Hepatic stellate cell (primary cell): ENCODE measurements around the gene SYT5.
"Not testable (repeated sequence)": the region's sequence is repeated elsewhere in the genome, so short reads cannot be mapped to it uniquely, and the experiment has no call there.

Experiments
- DNase-seq: peaks from one replicate; pipeline ENCODE4 v3.0.0; 2011; ENCODE audit warnings: low spot score

The SYT5 gene

GRCh38 chr19:55206664-55207500 is 26.8 kb upstream of the SYT5 start:
- peak; percentile 99 for DNase-seq

- DNase-seq: not testable (repeated sequence)
Measured at GRCh38 chr19:55202199-55202598, 22.1 kb upstream of the SYT5 start.

- DNase-seq: no peak
Measured at GRCh38 chr19:55199620-55200204, 19.6 kb upstream of the SYT5 start.

GRCh38 chr19:55198651-55199050 is 18.6 kb upstream of the SYT5 start:
- no peak for DNase-seq

- DNase-seq: no peak
Measured at GRCh38 chr19:55197528-55197927, 17.4 kb upstream of the SYT5 start.

GRCh38 chr19:55196803-55197202 is 16.7 kb upstream of the SYT5 start:
- DNase-seq: no peak

GRCh38 chr19:55193481-55193880 is 13.4 kb upstream of the SYT5 start:
- DNase-seq: no peak

- DNase-seq: peak; percentile 81
Measured at GRCh38 chr19:55189403-55189835, 9.3 kb upstream of the SYT5 start.

- no peak for DNase-seq
Measured at GRCh38 chr19:55188625-55189024, 8.5 kb upstream of the SYT5 start.

- no peak for DNase-seq
Measured at GRCh38 chr19:55186080-55186479, 6.0 kb upstream of the SYT5 start.

GRCh38 chr19:55181740-55182139 is 1.7 kb upstream of the SYT5 start:
- DNase-seq: no peak

GRCh38 chr19:55178781-55179599 is 1.1 kb downstream of the SYT5 start:
- peak; percentile 94 for DNase-seq

GRCh38 chr19:55176076-55176475 is 4.0 kb downstream of the SYT5 start:
- DNase-seq: no peak

- DNase-seq: no peak
Measured at GRCh38 chr19:55175117-55175867, 4.8 kb downstream of the SYT5 start.

- no peak for DNase-seq
Measured at GRCh38 chr19:55174425-55175116, 5.5 kb downstream of the SYT5 start.

- peak; percentile 92 for DNase-seq
Measured at GRCh38 chr19:55173714-55174409, 6.2 kb downstream of the SYT5 start.

GRCh38 chr19:55173186-55173713 is 6.8 kb downstream of the SYT5 start:
- DNase-seq: no peak

GRCh38 chr19:55172741-55173140 is 7.3 kb downstream of the SYT5 start:
- peak; percentile 94 for DNase-seq

- DNase-seq: not testable (repeated sequence)
Measured at GRCh38 chr19:55172318-55172717, 7.8 kb downstream of the SYT5 start.

GRCh38 chr19:55171440-55171839 is 8.6 kb downstream of the SYT5 start:
- no peak for DNase-seq
